ENCODE measurements around the gene IGF1R.
A peak's percentile ranks its signal among the peaks of the same experiment; 100 is the strongest.

IGF1R gene

DNA sequence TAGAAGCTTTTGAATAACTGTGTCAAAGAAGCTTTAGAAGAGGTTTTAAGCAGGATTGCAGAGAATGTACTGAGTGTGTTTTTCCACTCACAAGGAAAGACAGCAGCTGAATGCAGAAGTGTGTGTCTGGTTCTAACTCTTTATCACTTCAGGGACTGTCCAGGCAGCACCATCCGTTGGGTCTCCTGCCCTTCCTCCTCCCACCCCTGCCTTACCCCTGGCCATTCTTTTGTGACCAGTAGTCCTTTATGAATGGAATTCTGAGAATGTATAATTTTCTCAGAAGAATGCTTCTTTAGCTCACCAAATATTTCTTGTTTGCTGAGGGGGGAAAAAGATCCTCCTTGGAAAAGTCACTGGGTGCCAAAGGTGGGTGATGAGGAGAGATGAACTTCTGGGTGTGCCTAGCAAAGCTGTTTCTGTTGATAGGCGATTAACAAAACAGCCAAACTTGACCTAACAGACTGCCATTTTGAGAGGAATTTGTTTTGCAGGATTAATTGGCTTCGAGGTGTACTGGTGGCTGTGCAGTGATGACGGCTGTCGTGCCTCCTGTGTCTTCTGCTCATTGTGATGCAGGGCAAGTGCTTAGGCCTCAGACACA, 70.9 kb downstream of the IGF1R start:
- Histone ChIP-seq H3K9ac (peak overlapping the region in 10 of 11 experiments; percentile 31 to 69 (median 49); a peak in 13 of 22 replicates), H3K36me3 (peaks cover 0 to 11% (median 1%) of the 10 kb centered on the region in 11 experiments; a peak in 10 of 22 replicates), H4K20me1 (peaks cover 91 to 100% (median 100%) of the 10 kb centered on the region in 11 experiments), H3K4me2 (peak overlapping the region; percentile 80 to 97 (median 90)), H3K27ac (peak overlapping the region in 10 of 11 experiments; percentile 3 to 71 (median 64); a peak in 19 of 22 replicates), H3K4me3 (peak overlapping the region in 5 of 10 experiments; percentile 41 to 55 (median 43); a peak in 8 of 20 replicates), H3K9me3 (replicated peaks in 1 of 11) (no peaks in the 10 kb centered on the region), H3K27me3 (no peaks in the 10 kb centered on the region), H3K4me1 (peaks cover 83 to 100% (median 94%) of the 10 kb centered on the region in 10 experiments)
- TF ChIP-seq Cebpa-rat (IDR thresholded peaks at IDR 0.05) = no peak

- Histone ChIP-seq H3K9ac (peak overlapping the region in 3 of 11 experiments; percentile 58 to 69 (median 69); a peak in 5 of 22 replicates), H3K4me1 (peaks cover 75 to 98% (median 86%) of the 10 kb centered on the region in 10 experiments), H4K20me1 (peaks cover 91 to 100% (median 100%) of the 10 kb centered on the region in 11 experiments), H3K9me3 (replicated peaks in 1 of 11) (peaks cover 0 to 7% (median 4%) of the 10 kb centered on the region in 11 experiments; a peak in 10 of 22 replicates), H3K4me3 (no peak overlapping the region; a peak in 1 of 20 replicates), H3K36me3 (peaks cover 2 to 14% (median 8%) of the 10 kb centered on the region in 11 experiments; a peak in 17 of 22 replicates), H3K4me2 (peak overlapping the region; percentile 80 to 97 (median 90)), H3K27me3 (no peaks in the 10 kb centered on the region), H3K27ac (peak overlapping the region in 5 of 11 experiments; percentile 22 to 71 (median 65); a peak in 9 of 22 replicates)
- TF ChIP-seq Cebpa-rat (IDR thresholded peaks at IDR 0.05) = no peak
Observed at GRCh38 chr15:98720031-98720430, 71.7 kb downstream of the IGF1R start.

DNA sequence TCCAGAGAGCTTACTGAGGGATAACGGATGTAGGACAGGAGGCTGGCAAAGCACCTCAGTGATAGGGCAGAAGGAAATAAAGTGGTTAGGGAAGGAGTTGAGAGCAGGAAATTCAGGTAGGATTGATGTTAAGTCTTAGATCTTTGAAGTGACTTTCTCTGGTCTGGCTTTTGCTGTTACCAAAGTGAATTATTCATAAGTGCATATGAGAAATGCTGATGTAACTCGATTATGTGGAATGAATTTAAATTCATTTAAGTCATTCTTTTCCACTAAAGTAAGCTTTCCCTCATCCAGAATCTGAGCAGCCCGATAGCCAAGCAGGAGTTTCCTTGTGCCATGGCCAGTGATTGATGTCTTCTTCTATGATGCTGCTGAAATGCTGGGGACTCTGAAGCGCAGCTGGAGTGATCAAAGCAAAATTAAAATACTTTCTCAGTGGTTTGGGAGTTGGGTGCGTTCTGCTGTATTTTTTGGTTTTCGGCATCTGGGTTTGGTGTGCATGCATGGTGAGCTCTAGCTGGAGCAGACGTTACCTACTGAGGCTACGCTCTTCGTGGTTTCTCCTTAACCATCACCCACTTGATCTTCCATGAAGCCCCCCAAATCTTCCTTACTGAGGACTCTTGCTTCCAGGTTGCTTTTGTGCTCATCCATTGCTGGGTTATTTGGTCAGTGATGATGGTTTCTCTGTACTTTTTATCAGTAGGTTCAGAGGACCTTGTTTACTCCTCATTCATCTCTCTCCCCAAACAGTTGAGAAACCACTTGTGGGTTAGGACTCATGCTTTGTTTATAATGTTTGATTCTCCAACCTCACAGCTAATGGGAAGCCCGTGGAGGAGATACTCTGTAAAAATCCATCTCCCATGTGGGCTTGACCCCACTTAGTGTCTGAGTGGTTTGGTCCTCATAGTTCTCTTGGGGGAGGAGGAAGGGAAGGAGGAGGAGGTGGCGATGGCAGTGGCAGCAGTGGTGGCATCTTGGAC, 72.5 kb downstream of the IGF1R start:
- Histone ChIP-seq H3K4me2 (peak overlapping the region; percentile 80 to 97 (median 90)), H3K36me3 (peaks cover 11 to 20% (median 16%) of the 10 kb centered on the region in 11 experiments; a peak in 21 of 22 replicates), H3K4me3 (peak overlapping the region in 3 of 10 experiments; percentile 21 to 35 (median 28); a peak in 6 of 20 replicates), H3K4me1 (peaks cover 67 to 89% (median 78%) of the 10 kb centered on the region in 10 experiments), H3K27me3 (no peaks in the 10 kb centered on the region), H4K20me1 (peaks cover 89 to 100% (median 100%) of the 10 kb centered on the region in 11 experiments), H3K9ac (peak overlapping the region in 2 of 11 experiments; percentile 39 to 69; a peak in 5 of 22 replicates), H3K27ac (peak overlapping the region in 8 of 11 experiments; percentile 4 to 71 (median 32); a peak in 12 of 22 replicates), H3K9me3 (replicated peaks in 1 of 11) (peaks cover 0 to 16% (median 6%) of the 10 kb centered on the region in 11 experiments; a peak in 10 of 22 replicates)
- TF ChIP-seq Cebpa-rat (IDR thresholded peaks at IDR 0.05) = no peak

DNA sequence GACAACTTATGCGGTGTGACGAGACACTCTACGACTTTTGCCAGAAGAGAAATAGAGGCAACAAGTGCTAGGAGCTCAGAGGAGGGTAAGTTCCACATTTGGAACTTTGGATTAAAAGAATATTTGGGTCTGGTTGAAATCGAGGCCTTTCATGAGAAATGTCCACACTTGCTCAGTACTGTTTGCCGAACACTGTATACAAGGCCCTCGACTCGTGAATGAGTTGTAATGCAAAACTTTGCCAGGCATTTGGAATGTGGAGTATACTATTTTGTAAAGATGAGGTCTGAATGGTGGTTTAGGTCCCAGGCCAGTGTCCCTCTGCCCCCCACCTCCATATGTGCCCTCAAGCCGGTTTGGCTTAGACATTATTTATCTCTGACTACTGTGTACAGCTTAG, 73.9 kb downstream of the IGF1R start:
- H4K20me1 ChIP-seq = peaks cover 80 to 100% (median 99%) of the 10 kb centered on the region in 11 experiments
- peak overlapping the region; percentile 37 to 97 (median 90) for H3K4me2 ChIP-seq
- H3K36me3 ChIP-seq = peaks cover 14 to 27% (median 21%) of the 10 kb centered on the region in 11 experiments; a peak in 21 of 22 replicates
- no peak overlapping the region for H3K4me3 ChIP-seq
- no peak for TF ChIP-seq Cebpa-rat (IDR thresholded peaks at IDR 0.05)
- peak overlapping the region in 3 of 11 experiments; percentile 13 to 29 (median 24); a peak in 2 of 22 replicates for H3K9ac ChIP-seq
- peaks cover 55 to 76% (median 66%) of the 10 kb centered on the region in 10 experiments for H3K4me1 ChIP-seq
- H3K27ac ChIP-seq = no peak overlapping the region
- H3K27me3 ChIP-seq = no peaks in the 10 kb centered on the region
- H3K9me3 ChIP-seq (replicated peaks in 1 of 11) = peaks cover 0 to 19% (median 6%) of the 10 kb centered on the region in 11 experiments; a peak in 10 of 22 replicates

- Histone ChIP-seq H3K4me2 (peak overlapping the region; percentile 8 to 97 (median 88)), H3K9ac (peak overlapping the region in 3 of 11 experiments; percentile 13 to 29 (median 24); a peak in 3 of 22 replicates), H3K4me1 (peaks cover 55 to 76% (median 66%) of the 10 kb centered on the region in 10 experiments), H3K36me3 (peaks cover 14 to 31% (median 23%) of the 10 kb centered on the region in 11 experiments; a peak in 21 of 22 replicates), H3K27me3 (no peaks in the 10 kb centered on the region), H3K27ac (no peak overlapping the region; a peak in 1 of 22 replicates), H3K4me3 (no peak overlapping the region), H4K20me1 (peaks cover 80 to 100% (median 99%) of the 10 kb centered on the region in 11 experiments), H3K9me3 (replicated peaks in 1 of 11) (peaks cover 0 to 19% (median 6%) of the 10 kb centered on the region in 11 experiments; a peak in 10 of 22 replicates)
- no peak for TF ChIP-seq Cebpa-rat (IDR thresholded peaks at IDR 0.05)
Observed at GRCh38 chr15:98722645-98723044, 74.3 kb downstream of the IGF1R start.

GRCh38 chr15:98723195-98723594, 74.9 kb downstream of the IGF1R start:
- no peak overlapping the region for H3K4me3 ChIP-seq
- H3K9me3 ChIP-seq (replicated peaks in 1 of 11) = peaks cover 0 to 19% (median 6%) of the 10 kb centered on the region in 11 experiments; a peak in 10 of 22 replicates
- peak overlapping the region in 8 of 11 experiments; percentile 80 to 97 (median 89); a peak in 12 of 22 replicates for H3K4me2 ChIP-seq
- H3K9ac ChIP-seq = peak overlapping the region in 2 of 11 experiments; percentile 13 to 29; a peak in 2 of 22 replicates
- peaks cover 55 to 76% (median 66%) of the 10 kb centered on the region in 10 experiments for H3K4me1 ChIP-seq
- no peaks in the 10 kb centered on the region for H3K27me3 ChIP-seq
- H3K27ac ChIP-seq = no peak overlapping the region; a peak in 1 of 22 replicates
- H4K20me1 ChIP-seq = peaks cover 80 to 100% (median 99%) of the 10 kb centered on the region in 11 experiments
- peaks cover 14 to 37% (median 25%) of the 10 kb centered on the region in 11 experiments; a peak in 21 of 22 replicates for H3K36me3 ChIP-seq
- TF ChIP-seq Cebpa-rat (IDR thresholded peaks at IDR 0.05) = no peak

- peaks cover 0 to 19% (median 6%) of the 10 kb centered on the region in 11 experiments; a peak in 10 of 22 replicates for H3K9me3 ChIP-seq (replicated peaks in 1 of 11)
- H4K20me1 ChIP-seq = peaks cover 77 to 100% (median 99%) of the 10 kb centered on the region in 11 experiments
- no peak overlapping the region for H3K27ac ChIP-seq
- no peak overlapping the region for H3K4me3 ChIP-seq
- peak overlapping the region in 1 of 11 experiments; percentile 8; a peak in 1 of 22 replicates for H3K4me2 ChIP-seq
- H3K27me3 ChIP-seq = no peaks in the 10 kb centered on the region
- no peak for TF ChIP-seq Cebpa-rat (IDR thresholded peaks at IDR 0.05)
- peaks cover 14 to 45% (median 32%) of the 10 kb centered on the region in 11 experiments; a peak in 21 of 22 replicates for H3K36me3 ChIP-seq
- peaks cover 49 to 76% (median 66%) of the 10 kb centered on the region in 10 experiments for H3K4me1 ChIP-seq
- no peak overlapping the region for H3K9ac ChIP-seq
Observed at GRCh38 chr15:98724048-98724447, 75.7 kb downstream of the IGF1R start.

- Histone ChIP-seq H3K9ac (no peak overlapping the region), H3K36me3 (peaks cover 14 to 50% (median 32%) of the 10 kb centered on the region in 11 experiments; a peak in 21 of 22 replicates), H3K27me3 (no peaks in the 10 kb centered on the region), H4K20me1 (peaks cover 74 to 100% (median 99%) of the 10 kb centered on the region in 11 experiments), H3K4me3 (no peak overlapping the region), H3K4me2 (peak overlapping the region in 1 of 11 experiments; percentile 8; a peak in 2 of 22 replicates), H3K27ac (no peak overlapping the region), H3K9me3 (replicated peaks in 1 of 11) (peaks cover 0 to 19% (median 6%) of the 10 kb centered on the region in 11 experiments; a peak in 10 of 22 replicates), H3K4me1 (peaks cover 44 to 76% (median 66%) of the 10 kb centered on the region in 10 experiments)
- TF ChIP-seq Cebpa-rat (IDR thresholded peaks at IDR 0.05) = no peak
Observed at GRCh38 chr15:98724494-98724893, 76.2 kb downstream of the IGF1R start.

Data from BLaER1 treated with 17β-estradiol and CSF1 and Interleukin-3, amounts not matched to agents 10 nM and 100 nM (cell line).